Heart left ventricle (tissue), 13 donors: Measurements from ENCODE around the gene STK32C.

Experiments used
- POLR2A ChIP-seq, 2 donors: fragments of 450-650 bp; IDR thresholded peaks; one replicate each; pipeline ENCODE4 v1.6.1; 2017; ENCODE audit warnings: antibody characterized with exemption in 2 of 2, mild to moderate bottlenecking in 2 of 2, moderate library complexity in 2 of 2
- TF ChIP-seq, protein P1 (sequence below), 12 donors: fragments of 200-600 bp; sonication (generic) in 4 of 12; IDR thresholded peaks; one replicate each; pipeline versions ENCODE4 v1.5.0 to v1.8.0; 2018 to 2022; ENCODE audit warnings: antibody characterized with exemption in 12 of 12, mild to moderate bottlenecking in 5 of 12
- donor health status: ischemic (EF 13 %, LVEDD 7.1; RV severe dilation, severe dysfunction).
- donor health status: DM: no; HTN: yes; CAD: no.
- donor health status: DM: no; HTN: no; CAD: no.
- donor health status: ischemic (EF 25% LVEDD 6.9; RV normal size, moderate dysfunction).
- donor health status: ischemic (EF 25% LVEDD 5.7; RV mildly dilated, moderate dysfunction).
- donor health status: ischemic (EF 35%, LVEDD 5.7; RV mildly dilated, moderate dysfunction).
- donor health status: nonischemic (EF 11% LVEDD 7.7; RV severe dilation, severe dysfunction).
- donor health status: DM: yes; HTN: yes; CAD: no.
- donor health status: PGD.
- donor health status: ischemic (EF 29% LVEDD 5.4; RV normal size, mild dysfunction).
- donor health status: nonischemic (EF 23%, LVEDD 6.1; RV moderate dilation, normal function).

DNA sequence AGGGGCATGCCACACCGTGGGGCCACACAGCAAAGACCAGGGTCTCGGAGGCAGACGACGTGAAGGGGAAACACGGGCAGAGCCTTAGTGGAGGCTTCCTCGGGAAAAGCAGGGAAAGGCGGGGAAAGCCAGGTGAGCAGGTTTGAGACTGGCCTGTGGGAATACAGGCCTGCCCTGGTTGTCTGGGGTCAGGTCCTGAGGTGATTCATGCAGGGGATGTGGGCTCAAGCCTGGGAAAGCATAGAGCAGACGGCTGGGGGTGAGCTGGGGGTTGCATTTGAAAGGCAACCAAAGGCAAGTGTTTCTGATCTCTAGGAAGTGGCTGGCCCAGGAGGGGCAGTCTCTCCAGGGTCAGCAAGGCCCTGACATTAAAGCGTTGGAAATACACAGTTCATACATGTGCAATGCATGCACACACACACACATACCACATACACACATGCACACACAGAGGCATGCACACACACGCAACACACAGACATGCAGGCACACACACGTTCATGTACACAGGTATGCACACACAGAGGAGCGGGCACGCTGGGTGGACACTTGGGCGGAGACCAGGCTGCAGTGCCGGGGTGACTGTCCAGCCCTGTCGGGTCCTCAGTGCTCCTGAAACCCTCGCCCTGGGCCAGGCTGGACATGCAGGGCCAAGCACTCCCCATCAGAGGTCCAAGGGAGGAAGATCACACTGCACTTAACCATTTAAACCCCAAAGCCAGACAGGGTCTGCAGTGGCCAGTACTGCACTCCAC, 69.2 kb downstream of the STK32C start:
- TF ChIP-seq, protein P1, sequence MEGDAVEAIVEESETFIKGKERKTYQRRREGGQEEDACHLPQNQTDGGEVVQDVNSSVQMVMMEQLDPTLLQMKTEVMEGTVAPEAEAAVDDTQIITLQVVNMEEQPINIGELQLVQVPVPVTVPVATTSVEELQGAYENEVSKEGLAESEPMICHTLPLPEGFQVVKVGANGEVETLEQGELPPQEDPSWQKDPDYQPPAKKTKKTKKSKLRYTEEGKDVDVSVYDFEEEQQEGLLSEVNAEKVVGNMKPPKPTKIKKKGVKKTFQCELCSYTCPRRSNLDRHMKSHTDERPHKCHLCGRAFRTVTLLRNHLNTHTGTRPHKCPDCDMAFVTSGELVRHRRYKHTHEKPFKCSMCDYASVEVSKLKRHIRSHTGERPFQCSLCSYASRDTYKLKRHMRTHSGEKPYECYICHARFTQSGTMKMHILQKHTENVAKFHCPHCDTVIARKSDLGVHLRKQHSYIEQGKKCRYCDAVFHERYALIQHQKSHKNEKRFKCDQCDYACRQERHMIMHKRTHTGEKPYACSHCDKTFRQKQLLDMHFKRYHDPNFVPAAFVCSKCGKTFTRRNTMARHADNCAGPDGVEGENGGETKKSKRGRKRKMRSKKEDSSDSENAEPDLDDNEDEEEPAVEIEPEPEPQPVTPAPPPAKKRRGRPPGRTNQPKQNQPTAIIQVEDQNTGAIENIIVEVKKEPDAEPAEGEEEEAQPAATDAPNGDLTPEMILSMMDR (IDR thresholded peaks at IDR 0.05): no peak
- no peak for TF ChIP-seq POLR2A (IDR thresholded peaks at IDR 0.05)
